Hepatocyte (in vitro differentiated cells): ENCODE measurements around the gene ZNF385D.

Experiments
- EZH2 ChIP-seq: fragments of 200-600 bp; sonication (generic); IDR thresholded peaks from 2 replicates; pipeline ENCODE4 v1.6.1; 2016; ENCODE audit warnings: antibody characterized with exemption, mild to moderate bottlenecking, borderline replicate concordance
- EZH2phosphoT487 ChIP-seq: fragments of 200-600 bp; sonication (generic); IDR thresholded peaks from one replicate; pipeline ENCODE4 v1.6.1; 2018; ENCODE audit warnings: antibody characterized with exemption, mild to moderate bottlenecking, low read depth, moderate library complexity; ENCODE audit not compliant: unreplicated experiment, severe bottlenecking
- TF ChIP-seq, protein P1 (sequence below): fragments of 200-600 bp; sonication (generic); IDR thresholded peaks from 2 replicates; pipeline ENCODE4 v1.5.1; 2016; ENCODE audit warnings: antibody characterized with exemption, mild to moderate bottlenecking; ENCODE audit not compliant: poor library complexity

DNA sequence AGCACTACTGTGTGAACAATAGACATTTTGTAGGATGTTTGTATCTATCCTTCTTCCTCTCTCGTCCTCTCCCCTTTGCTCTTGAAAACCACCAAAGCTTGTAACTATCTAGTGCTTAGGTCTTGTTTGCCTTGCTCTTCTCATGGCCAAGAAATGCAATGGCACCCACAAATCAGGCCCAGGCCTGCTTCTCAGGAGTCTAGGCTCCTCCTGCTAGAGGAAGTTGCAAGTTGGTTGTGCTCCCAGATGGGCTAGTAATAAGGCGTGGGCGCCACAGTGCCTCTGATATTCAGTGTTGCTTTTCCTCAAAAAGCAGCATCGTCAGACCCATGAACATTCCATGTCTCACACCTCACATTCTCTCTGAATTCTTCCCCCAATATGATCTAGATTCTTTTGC is 28.7 kb downstream of the ZNF385D start:
- TF ChIP-seq, protein P1, sequence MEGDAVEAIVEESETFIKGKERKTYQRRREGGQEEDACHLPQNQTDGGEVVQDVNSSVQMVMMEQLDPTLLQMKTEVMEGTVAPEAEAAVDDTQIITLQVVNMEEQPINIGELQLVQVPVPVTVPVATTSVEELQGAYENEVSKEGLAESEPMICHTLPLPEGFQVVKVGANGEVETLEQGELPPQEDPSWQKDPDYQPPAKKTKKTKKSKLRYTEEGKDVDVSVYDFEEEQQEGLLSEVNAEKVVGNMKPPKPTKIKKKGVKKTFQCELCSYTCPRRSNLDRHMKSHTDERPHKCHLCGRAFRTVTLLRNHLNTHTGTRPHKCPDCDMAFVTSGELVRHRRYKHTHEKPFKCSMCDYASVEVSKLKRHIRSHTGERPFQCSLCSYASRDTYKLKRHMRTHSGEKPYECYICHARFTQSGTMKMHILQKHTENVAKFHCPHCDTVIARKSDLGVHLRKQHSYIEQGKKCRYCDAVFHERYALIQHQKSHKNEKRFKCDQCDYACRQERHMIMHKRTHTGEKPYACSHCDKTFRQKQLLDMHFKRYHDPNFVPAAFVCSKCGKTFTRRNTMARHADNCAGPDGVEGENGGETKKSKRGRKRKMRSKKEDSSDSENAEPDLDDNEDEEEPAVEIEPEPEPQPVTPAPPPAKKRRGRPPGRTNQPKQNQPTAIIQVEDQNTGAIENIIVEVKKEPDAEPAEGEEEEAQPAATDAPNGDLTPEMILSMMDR = no peak
- TF ChIP-seq EZH2 = no peak
- TF ChIP-seq EZH2phosphoT487 = no peak
